Measurements from ENCODE around the gene GAPVD1.
"Not testable (repeated sequence)": the region's sequence is repeated elsewhere in the genome, so short reads cannot be mapped to it uniquely, and the experiment has no call there.

The GAPVD1 gene

GRCh38 chr9:125372441-125373226 lies 111.0 kb downstream of the GAPVD1 start:
- DNase-seq (ENCODE audit: low read depth in 3 of 3) = no peak

DNA sequence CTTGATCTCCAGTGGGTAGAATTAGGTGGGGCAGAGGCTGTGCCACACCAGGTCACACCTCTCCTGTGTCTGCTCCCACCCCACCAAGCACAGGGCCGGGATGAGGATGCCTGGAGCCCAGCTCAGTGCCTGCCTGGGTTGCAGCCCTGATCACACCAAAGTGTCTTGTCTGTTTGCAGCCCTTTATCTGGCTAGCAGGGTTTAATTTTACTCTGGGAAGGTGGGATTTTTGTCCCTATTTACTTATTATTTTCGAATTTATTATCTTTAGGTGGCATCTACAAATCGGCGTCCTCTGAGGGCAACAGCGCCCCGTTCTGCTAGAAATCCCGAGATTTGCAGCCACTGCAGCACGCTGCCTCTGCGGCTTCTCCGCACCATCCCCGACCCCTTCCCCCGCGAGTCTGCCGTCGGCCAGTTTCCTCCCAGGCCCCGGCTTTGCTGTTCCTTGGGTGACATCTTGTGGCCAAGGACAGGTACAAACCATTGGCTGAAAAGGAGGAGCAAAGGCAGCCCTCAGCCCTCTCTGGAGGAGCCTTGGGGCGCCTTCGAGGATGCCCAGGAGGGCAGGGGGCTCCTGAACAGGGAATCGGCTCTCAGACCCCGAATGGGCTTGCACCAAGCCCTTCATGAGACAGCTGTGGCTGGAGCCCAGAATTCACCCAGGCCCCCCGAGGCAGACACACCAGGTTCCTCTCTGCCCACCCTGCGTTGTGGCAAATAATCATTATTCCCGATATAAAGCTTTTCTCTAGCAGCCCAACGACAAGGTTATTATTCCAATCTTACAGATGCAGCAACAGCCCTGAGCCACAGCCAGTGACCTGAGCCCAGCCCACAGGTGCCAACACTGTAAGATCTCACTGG lies 113.0 kb downstream of the GAPVD1 start:
- DNase-seq (ENCODE audit: low read depth in 3 of 3) = peak; percentile 31 to 36 (median 32)

DNA sequence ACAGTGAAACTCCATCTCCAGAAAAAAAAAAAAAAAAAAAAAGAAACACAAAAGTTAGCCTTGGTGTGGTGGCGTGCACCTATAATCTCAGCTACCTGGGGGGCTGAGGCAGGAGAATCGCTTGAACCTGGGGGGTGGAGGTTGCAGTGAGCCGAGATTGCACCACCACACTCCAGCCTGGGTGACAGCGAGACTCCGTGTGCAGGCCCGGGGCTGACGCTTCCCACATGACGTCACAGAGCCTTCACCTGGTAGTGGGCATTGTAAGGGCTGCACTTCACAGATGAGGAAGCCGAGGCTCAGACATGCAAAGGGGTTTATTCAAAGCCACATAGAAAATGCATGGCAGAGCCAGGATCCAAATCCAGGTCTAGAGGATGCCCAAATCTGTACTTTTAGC lies 114.2 kb downstream of the GAPVD1 start:
- no peak for DNase-seq (ENCODE audit: low read depth in 3 of 3)

- DNase-seq (ENCODE audit: low read depth in 3 of 3) = no peak
Observed at GRCh38 chr9:125376261-125377226, 114.9 kb downstream of the GAPVD1 start.

- no peak for DNase-seq (ENCODE audit: low read depth in 3 of 3)
Observed at GRCh38 chr9:125377584-125378250, 116.1 kb downstream of the GAPVD1 start.

- no peak for DNase-seq (ENCODE audit: low read depth in 3 of 3)
Observed at GRCh38 chr9:125378778-125379177, 117.2 kb downstream of the GAPVD1 start.

DNA sequence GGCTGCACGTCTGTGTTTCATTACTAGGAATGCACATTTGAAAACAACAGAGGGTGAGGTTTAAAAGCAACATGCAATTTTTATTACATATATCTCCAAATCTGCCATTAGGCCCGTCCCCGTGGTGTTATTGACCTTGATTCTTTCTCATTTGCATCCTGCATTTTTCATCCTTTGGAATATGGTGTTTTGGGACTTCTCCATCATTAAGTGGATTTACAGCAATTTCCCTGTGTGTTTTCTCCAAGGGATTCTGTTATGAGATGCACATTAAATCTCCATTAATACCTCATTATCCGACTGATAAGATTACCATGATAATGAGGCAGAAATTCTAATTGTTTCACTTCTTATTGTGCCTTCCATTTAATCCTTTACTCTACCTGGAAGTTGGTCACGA lies 117.6 kb downstream of the GAPVD1 start:
- DNase-seq (ENCODE audit: low read depth in 3 of 3) = no peak

DNA sequence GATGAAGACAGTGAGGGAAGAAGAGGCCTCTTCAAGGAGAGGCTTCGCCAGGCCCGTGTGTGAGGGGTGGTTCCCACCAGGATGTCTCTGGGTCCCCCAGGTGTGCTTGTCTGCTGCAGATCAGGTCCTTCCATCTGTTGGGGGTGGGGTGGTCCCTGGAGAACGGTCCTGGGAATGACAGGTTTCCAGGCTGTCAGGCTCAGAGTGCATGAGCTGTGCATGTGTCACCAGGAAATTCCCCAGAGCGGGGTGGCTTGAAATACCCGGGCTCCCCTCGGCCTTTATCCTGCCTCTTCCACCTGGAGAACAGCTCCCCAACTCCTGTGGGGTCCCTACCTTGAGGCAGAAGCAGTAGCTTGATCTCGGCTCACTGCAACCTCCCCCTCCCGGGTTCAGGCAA lies 118.8 kb downstream of the GAPVD1 start:
- DNase-seq (ENCODE audit: low read depth in 3 of 3) = no peak

- no peak for DNase-seq (ENCODE audit: low read depth in 3 of 3)
Observed at GRCh38 chr9:125387861-125388524, 126.4 kb downstream of the GAPVD1 start.

GRCh38 chr9:125388978-125389377 lies 127.4 kb downstream of the GAPVD1 start:
- DNase-seq (ENCODE audit: low read depth in 3 of 3) = no peak

- no peak for DNase-seq (ENCODE audit: low read depth in 3 of 3)
Observed at GRCh38 chr9:125391704-125392103, 130.1 kb downstream of the GAPVD1 start.

GRCh38 chr9:125393426-125393825 lies 131.8 kb downstream of the GAPVD1 start:
- DNase-seq (ENCODE audit: low read depth in 3 of 3) = no peak

DNA sequence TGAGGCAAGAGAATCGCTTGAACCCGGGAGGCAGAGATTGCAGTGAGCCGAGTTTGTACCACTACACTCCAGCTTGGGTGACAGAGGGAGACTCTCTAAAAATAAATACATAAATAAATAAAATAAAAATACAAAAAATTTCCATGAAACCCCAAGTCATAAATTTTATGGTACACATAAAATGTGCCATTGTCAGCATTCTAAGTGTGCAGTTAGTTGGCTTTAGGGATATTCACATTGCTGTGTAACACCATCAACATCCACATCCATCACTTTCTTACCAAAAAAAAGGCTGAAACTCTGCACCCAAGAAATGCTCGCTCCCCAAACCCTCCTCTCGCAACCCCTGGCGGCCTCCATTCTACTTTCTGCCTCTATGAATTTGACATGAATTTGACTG lies 135.2 kb downstream of the GAPVD1 start:
- no peak for DNase-seq (ENCODE audit: low read depth in 3 of 3)

DNA sequence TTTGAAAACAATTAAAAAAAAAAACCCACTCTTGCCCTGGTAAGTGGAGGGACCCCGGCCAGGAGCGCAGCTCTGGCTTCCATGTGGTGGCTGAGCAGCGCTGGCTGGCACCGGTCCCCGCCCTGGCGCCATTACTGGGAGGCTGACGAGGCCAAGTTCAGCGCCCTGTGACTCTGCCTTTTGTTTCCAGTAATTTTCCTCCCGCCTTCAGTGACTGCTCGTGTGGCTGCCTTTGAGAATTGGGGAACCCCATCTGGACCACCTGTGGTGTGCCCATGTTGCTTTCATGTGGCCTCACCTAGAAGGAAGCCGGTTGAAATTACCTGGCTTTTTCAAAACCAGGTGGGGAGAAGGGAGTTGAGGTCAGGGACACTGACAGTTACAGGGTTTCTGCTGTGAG lies 136.1 kb downstream of the GAPVD1 start:
- DNase-seq (ENCODE audit: low read depth in 3 of 3) = no peak

DNA sequence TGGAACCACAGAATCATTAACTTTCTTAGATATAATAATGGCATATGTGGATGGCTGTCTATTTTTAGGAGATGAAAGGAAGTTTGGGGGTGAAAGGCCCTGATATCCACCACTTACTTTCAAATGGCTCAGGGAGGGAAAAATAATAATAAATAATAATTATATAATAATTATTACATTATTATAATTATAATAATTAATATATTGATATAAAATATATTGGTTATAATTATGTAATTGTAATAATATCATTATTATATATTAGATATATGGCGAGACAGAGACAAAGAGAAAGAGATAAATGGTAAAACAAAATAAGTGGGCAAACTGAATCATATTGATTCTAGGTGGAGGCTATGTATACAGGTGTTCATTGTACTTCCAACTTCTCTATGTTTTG lies 136.6 kb downstream of the GAPVD1 start:
- DNase-seq (ENCODE audit: low read depth in 3 of 3) = no peak

DNA sequence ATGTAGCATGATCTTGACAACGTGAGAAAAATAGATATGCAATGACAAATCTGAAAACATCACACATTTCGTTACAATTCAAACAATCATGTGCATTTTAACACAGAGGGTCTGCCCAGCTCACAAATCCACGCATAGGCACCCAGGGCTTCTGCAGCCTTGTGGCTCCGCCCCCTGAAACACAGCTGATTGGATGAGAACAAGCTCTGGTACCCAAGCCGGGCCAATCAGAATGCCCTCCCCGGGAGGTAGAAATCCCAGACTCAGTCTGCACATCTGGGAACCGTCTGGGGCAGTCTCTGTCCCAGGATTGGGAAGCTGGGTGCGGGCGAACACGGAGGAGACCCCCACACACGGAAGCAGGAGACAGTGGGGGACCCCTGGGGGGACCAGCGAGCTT lies 137.5 kb downstream of the GAPVD1 start:
- DNase-seq (ENCODE audit: low read depth in 3 of 3) = no peak

GRCh38 chr9:125399666-125400065 lies 138.0 kb downstream of the GAPVD1 start:
- no peak for DNase-seq (ENCODE audit: low read depth in 3 of 3)

DNA sequence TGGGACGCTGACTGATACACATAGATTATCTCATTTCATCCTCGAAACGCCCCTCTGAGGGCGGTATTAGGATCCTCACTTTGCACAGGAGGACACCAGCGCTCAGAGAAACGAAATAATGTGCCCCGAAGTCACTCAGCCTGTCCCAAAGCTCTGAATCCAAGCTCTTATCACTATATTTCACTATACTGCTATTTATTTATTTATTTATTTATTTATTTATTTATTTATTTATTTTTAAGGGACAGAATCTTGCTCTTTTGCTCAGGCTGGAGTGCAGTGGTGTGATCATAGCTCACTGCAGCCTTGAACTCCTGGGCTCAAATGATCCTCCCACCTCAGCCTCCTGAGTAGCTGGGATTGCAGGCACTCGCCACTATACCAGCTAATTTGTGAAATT lies 138.6 kb downstream of the GAPVD1 start:
- not testable (repeated sequence) for DNase-seq (ENCODE audit: low read depth in 3 of 3)

GRCh38 chr9:125400725-125401716 lies 139.4 kb downstream of the GAPVD1 start:
- DNase-seq (ENCODE audit: low read depth in 3 of 3) = no peak
